Activated T-helper 1 cell treated with Interleukin-2 at 50 U/mL for 16 hours (primary cell): ENCODE results near the gene SHB.

Source experiments
- DNase-seq: peaks from one replicate; pipeline ENCODE4 v3.0.0-alpha.2; 2020; ENCODE audit warnings: low read depth

SHB gene

GRCh38 chr9:38024036-38024681 is 44.9 kb downstream of the SHB start:
- no peak for DNase-seq

GRCh38 chr9:38023661-38024035 is 45.4 kb downstream of the SHB start:
- no peak for DNase-seq

- DNase-seq, result no peak
These were observed 46.0 kb downstream of the SHB start for GRCh38 chr9:38022995-38023394.

- no peak for DNase-seq
These were observed 46.7 kb downstream of the SHB start for GRCh38 chr9:38022203-38022895.

DNA sequence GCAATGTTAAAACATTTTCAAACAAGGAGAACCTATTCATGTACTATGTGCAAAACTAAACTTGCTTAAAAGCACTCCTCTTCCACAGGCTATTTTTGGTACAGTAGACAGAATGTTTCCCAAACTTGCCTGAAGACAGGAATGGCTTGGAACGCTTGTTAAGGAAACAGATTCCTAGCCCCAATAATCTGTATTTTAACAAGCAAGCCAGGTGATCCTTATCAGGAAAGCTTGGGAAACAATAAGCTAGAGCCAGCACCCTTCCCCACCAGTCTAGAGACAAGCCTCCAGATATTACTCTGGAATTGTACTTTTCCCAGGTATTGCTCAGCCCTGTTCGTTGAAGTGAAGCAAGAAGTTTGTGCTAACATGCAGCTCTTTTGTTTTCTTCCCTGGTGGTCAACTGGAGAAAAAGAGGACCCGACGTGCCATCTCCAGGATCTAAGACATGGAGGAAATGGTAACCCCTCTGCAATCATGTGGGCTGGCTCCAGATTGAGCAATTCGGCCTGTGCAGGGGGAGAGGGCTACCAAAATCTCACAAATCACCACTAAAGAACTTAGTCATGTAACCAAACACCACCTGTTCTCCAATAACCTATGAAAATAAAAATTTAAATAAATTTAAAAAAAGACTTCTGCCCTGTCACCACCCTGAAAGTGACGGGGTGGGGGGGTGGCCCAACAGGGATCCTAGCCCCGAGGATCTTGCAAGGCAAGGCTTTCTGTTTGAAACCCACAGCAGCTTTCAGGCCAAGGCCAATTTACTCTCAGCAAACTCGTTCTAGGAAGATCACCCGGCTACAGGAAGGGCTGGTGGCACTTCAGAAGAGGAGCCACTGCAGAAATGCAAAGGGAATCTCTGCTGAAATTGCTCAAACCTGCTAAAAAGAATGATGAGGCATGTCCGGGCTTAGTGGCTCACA is 48.6 kb downstream of the SHB start:
- DNase-seq, result no peak

DNA sequence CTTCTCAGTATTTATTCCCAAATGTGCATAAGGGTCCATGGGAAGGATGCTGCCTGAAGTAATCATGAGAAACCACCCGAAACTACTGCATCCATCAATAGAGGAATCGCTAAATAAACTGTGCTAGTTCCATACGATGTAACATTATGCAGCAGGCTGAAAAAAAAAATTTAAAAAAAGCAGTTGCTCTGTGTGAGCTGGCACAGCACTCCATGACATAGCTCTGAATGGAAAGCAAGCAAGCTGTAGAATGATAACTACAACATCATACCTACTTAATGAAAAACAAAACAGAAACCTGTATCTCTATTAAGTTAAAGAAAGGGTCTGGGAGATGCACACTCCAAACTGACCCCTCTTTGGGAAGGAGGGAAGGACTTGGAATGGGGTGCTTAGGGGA is 49.3 kb downstream of the SHB start:
- DNase-seq, result no peak

GRCh38 chr9:38018958-38019602 is 49.9 kb downstream of the SHB start:
- no peak for DNase-seq

GRCh38 chr9:38018241-38018957 is 50.6 kb downstream of the SHB start:
- no peak for DNase-seq

GRCh38 chr9:38017885-38018186 is 51.2 kb downstream of the SHB start:
- no peak for DNase-seq

DNA sequence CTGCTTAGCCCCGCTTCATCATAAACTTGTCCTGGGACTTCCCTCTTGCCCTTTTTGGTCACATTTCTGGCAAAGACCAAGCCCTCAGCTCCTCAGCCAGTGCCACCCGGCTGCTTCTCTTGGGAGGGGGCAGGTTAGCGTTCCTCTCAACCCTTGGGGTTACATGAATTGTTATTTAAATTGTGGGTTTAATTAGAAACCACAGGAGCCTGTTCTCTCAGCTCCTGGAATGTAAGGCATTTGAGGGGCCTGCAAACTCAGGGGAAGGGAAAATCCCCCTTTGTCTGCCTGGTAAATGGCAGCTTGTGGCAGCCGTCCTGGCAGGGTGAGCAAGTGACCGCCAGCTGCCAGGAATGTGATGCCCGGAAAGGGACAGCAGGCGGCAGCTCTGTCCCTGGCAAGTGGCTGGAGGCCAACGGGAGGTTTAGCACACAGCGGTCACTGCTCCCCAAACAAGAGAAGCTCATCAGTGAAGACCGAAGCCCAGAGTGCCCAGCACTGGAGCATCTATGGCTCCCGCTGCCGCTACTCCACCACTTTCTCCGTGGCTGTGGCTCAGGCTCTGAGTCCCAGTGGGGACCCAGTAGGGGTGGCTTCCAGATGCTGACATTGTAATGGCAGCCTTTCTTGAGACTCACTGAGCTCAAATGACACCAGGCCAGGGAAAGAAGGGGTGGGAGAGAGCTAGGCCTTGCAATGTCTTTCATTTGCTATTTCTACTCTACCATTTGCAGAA is 51.7 kb downstream of the SHB start:
- DNase-seq, result no peak

DNA sequence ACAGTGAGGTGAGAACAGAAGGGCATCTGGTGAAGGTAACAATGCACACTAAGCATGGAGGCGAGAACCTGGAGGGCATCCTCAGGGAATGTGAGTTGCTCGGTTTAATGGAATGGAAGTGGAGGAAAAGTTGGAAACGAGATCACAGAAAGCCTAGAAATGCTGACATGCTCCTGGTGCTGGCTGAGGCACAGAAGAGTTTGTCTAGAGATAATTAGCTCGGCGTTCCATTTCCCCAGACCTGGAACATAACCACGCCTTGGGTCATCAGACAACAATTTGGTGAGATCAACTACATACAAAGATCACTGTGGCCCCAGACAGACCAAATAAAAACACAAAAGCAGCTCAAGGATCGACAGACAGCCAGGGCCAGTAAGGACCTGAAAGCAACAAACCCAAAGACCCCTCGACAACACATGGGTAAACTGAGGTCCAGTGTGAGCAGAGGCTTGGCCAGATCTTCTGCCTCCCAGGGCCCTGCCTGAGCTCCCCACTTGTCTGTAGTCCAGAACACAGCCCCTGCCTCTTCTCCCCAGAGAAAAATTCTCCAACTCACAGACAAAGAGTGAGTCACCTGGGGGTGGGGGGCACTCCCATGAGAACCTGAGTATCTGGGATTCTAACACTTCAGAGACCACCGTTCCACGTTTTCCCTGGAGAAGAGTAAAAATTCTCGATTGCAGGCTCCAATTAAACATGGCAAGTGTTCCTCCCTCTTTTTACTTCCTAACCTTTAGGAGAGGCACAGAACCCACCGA is 52.5 kb downstream of the SHB start:
- no peak for DNase-seq

DNA sequence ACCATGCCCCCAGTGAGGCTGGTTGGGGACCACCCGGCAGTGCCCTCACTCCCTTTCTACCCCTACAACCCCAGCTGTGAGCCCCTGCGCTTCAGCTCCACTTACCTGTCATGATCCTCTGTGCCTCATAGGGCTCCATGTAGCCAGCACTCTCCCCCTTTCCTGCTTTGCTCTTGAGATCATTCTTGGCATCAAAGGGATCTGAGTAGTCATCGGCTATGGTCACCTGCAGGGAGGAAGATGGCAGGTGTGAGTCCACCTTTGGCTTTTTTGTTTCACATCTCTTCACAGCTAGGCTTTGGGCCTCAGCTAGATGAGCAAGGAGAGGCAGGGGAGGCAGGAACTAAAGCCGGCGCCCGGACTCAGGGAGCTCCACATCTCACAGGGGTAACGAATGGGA is 53.1 kb downstream of the SHB start:
- no peak for DNase-seq

GRCh38 chr9:38015266-38015665 is 53.8 kb downstream of the SHB start:
- DNase-seq, result no peak

DNA sequence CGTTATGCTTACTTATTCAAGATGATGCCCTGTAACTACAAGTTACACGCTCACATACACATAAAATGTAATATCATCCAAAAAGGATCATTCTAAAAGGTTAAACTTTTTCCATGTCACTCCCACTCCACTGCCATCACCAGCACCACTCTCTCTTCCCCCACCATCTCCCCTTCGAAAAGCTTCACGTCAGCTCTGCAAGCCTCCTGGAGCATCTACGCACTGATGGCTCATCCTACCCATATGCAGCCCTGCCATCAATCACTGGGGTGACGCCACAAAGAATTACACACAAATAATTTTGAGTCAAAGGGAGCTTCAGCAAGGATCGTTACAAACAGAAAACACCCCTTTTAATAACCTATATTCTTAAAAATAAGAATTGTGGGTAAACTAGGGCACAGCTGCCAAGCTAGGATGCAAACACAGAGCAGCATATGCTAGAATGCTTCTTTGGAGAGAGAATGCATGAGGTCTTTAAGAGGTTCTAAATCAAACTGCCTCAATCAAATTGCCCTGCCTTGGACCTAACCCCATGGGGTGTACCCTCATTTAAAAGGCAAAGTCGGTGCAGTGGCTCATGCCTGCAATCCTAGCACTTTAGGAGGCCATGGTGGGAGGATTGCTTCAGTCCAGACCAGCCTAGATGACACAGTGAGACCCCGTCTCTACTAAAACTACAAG is 56.1 kb downstream of the SHB start:
- no peak for DNase-seq

- no peak for DNase-seq
These were observed 57.0 kb downstream of the SHB start for GRCh38 chr9:38011991-38012390.

GRCh38 chr9:38010918-38011704 is 57.9 kb downstream of the SHB start:
- DNase-seq, result no peak

GRCh38 chr9:38009990-38010389 is 59.0 kb downstream of the SHB start:
- DNase-seq, result no peak

- DNase-seq, result no peak
These were observed 60.0 kb downstream of the SHB start for GRCh38 chr9:38009035-38009501.
